GM23338 (cell line): ENCODE measurements around the gene KIAA1671. TPM values are rescaled to one million over a fixed set of nuclear protein-coding genes. Genes with fewer than 3 reads are reported as not detected.
"Not testable (repeated sequence)": the region's sequence is repeated elsewhere in the genome, so short reads cannot be mapped to it uniquely, and the experiment has no call there.

Source experiments
- ATAC-seq: fragments of 200-7000 bp; cut with Tn5 transposase; 3 replicates; pipeline ENCODE4 v1.9.1; 2020
- DNase-seq: peaks from one replicate; pipeline ENCODE4 v3.0.0-alpha.2; 2015; ENCODE audit warnings: low spot score
- H2AFZ ChIP-seq: fragments of 200-600 bp; sonication (generic); 2 replicates; pipeline ENCODE4 v1.8.0; 2016; ENCODE audit warnings: antibody characterized with exemption, mild to moderate bottlenecking, moderate library complexity
- H3F3A ChIP-seq: fragments of 200-600 bp; sonication (generic); replicated peaks from 2 replicates; pipeline ENCODE4 v1.8.0; 2017; ENCODE audit warnings: antibody characterized with exemption, mixed run types, low read depth
- H3K27ac ChIP-seq: fragments of 200-600 bp; sonication (generic); 2 replicates; pipeline ENCODE4 v1.6.1; 2016; ENCODE audit warnings: low read depth
- H3K27me3 ChIP-seq: fragments of 200-600 bp; sonication (generic); 2 replicates; pipeline ENCODE4 v1.8.0; 2016; ENCODE audit warnings: mild to moderate bottlenecking, mixed run types, moderate library complexity; ENCODE audit not compliant: insufficient read depth
- H3K36me3 ChIP-seq: fragments of 200-600 bp; sonication (generic); 2 replicates; pipeline ENCODE4 v1.8.0; 2016; ENCODE audit warnings: mild to moderate bottlenecking; ENCODE audit not compliant: insufficient read depth
- H3K4me1 ChIP-seq: fragments of 200-600 bp; sonication (generic); 2 replicates; pipeline ENCODE4 v1.8.0; 2016; ENCODE audit warnings: mild to moderate bottlenecking, moderate library complexity; ENCODE audit not compliant: insufficient read depth
- H3K4me2 ChIP-seq: fragments of 200-600 bp; sonication (generic); 2 replicates; pipeline ENCODE4 v1.7.1; 2017; ENCODE audit warnings: mixed run types
- H3K4me3 ChIP-seq: fragments of 200-600 bp; sonication (generic); 2 replicates; pipeline ENCODE4 v1.6.1; 2016; ENCODE audit warnings: mixed run types
- H3K79me2 ChIP-seq: fragments of 200-600 bp; sonication (generic); replicated peaks from 2 replicates; pipeline ENCODE4 v1.8.0; 2017; ENCODE audit warnings: mild to moderate bottlenecking; ENCODE audit not compliant: insufficient read depth
- H3K9me2 ChIP-seq: fragments of 200-600 bp; sonication (generic); 2 replicates; pipeline ENCODE4 v1.8.0; 2017; ENCODE audit not compliant: insufficient read depth
- H4K20me1 ChIP-seq: fragments of 200-600 bp; sonication (generic); replicated peaks from 2 replicates; pipeline ENCODE4 v1.8.0; 2017; ENCODE audit warnings: mild to moderate bottlenecking; ENCODE audit not compliant: insufficient read depth
- H3K27ac Mint-ChIP-seq: 2 replicates; pipeline ENCODE4 v1.8.0; 2020; ENCODE audit warnings: inconsistent platforms, mild to moderate bottlenecking, moderate library complexity, mixed read lengths
- H3K27me3 Mint-ChIP-seq: 3 replicates; pipeline ENCODE4 v1.8.0; 2022; ENCODE audit warnings: low read depth, mild to moderate bottlenecking, moderate library complexity, mixed read lengths, inconsistent platforms; ENCODE audit not compliant: insufficient read depth, poor library complexity
- H3K36me3 Mint-ChIP-seq: 3 replicates; pipeline ENCODE4 v1.8.0; 2021; ENCODE audit warnings: low read depth, mild to moderate bottlenecking, inconsistent platforms, moderate library complexity, mixed read lengths
- H3K4me1 Mint-ChIP-seq: 3 replicates; pipeline ENCODE4 v1.8.0; 2020; ENCODE audit warnings: mild to moderate bottlenecking, inconsistent platforms, mixed read lengths
- H3K4me3 Mint-ChIP-seq: 3 replicates; pipeline ENCODE4 v1.8.0; 2021; ENCODE audit warnings: moderate library complexity, mild to moderate bottlenecking, inconsistent platforms, mixed read lengths
- H3K9me3 Mint-ChIP-seq: 3 replicates; pipeline ENCODE4 v1.8.0; 2020; ENCODE audit warnings: moderate library complexity, mild to moderate bottlenecking, inconsistent platforms, mixed read lengths
- CTCF ChIP-seq, 2 experiments: fragments of 200-600 bp in 1 of 2; sonication (generic) in 1 of 2; conservative IDR thresholded peaks; 2 replicates each; pipeline versions ENCODE4 v1.5.1 to v1.6.1; 2016 to 2017; ENCODE audit warnings: antibody characterized with exemption in 2 of 2, low read depth in 2 of 2, mild to moderate bottlenecking in 2 of 2, moderate library complexity in 1 of 2
- EZH2phosphoT487 ChIP-seq: fragments of 200-600 bp; sonication (generic); IDR thresholded peaks from one replicate; pipeline ENCODE4 v1.8.1; 2018; ENCODE audit warnings: antibody characterized with exemption; ENCODE audit not compliant: unreplicated experiment
- JUNB ChIP-seq: IDR thresholded peaks from one replicate; pipeline ENCODE4 v1.6.1; 2016; ENCODE audit warnings: antibody characterized with exemption; ENCODE audit not compliant: unreplicated experiment
- NANOG ChIP-seq: IDR thresholded peaks from 2 replicates; pipeline ENCODE4 v1.6.1; 2016; ENCODE audit warnings: antibody characterized with exemption, borderline replicate concordance
- ZNF114 ChIP-seq: fragments of 250-450 bp; sonication (Bioruptor Pico); IDR thresholded peaks from 2 replicates; pipeline ENCODE4 v1.5.0; 2020; ENCODE audit warnings: mild to moderate bottlenecking, moderate library complexity
- polyA plus RNA-seq: library from polyadenylated mRNA; unstranded; fragments of >200 nt; fragmentation: Nextera tagmentation; extraction: Ambion mirVana; gene quantifications from 2 replicates; pipeline ENCODE4 v1.2.1, GENCODE V29; 2016
- total RNA-seq: library from RNA; depleted of rRNA; stranded (reverse); fragments of >200 nt; shearing (Covaris generic); gene quantifications from 2 replicates; pipeline ENCODE4 v1.2.3, GENCODE V29; 2014
- TF ChIP-seq, protein P1 (sequence below): fragments of 250-450 bp; sonication (Bioruptor Pico); IDR thresholded peaks from 2 replicates; pipeline ENCODE4 v1.5.0; 2020; ENCODE audit warnings: mild to moderate bottlenecking, moderate library complexity

Gene KIAA1671
- total and polyA plus RNA-seq, 2 experiments from 2014 or later: 6.1 to 27.2 TPM

- H3K9me2 ChIP-seq: no peaks in the 10 kb centered on the region
- no peaks in the 10 kb centered on the region for H3K36me3 ChIP-seq
- H3K27ac ChIP-seq: no peak overlapping the region
- Mint-ChIP-seq H3K4me1 (no peaks in the 10 kb centered on the region), H3K27ac (no peak overlapping the region), H3K36me3 (no peaks in the 10 kb centered on the region; the same call in 2 of the 3 replicates), H3K4me3 (no peak overlapping the region), H3K27me3 (peaks cover 6% of the 10 kb centered on the region), H3K9me3 (no peaks in the 10 kb centered on the region)
- no peaks in the 10 kb centered on the region for H3K27me3 ChIP-seq
- H4K20me1 ChIP-seq: no peaks in the 10 kb centered on the region
- no peak overlapping the region for H3K4me2 ChIP-seq
- no peak overlapping the region for H3K4me3 ChIP-seq
- no peak overlapping the region for H2AFZ ChIP-seq
- H3K79me2 ChIP-seq: no peaks in the 10 kb centered on the region
- no peaks in the 10 kb centered on the region for H3K4me1 ChIP-seq
- TF ChIP-seq ZNF114 (CRISPR knock-in tag): no peak
- TF ChIP-seq NANOG: no peak
- H3F3A ChIP-seq: no peaks in the 10 kb centered on the region
- no peak for DNase-seq
- ATAC-seq: no peak
These were observed 250.6 kb downstream of the KIAA1671 start for GRCh38 chr22:25203082-25203481.

GRCh38 chr22:25204547-25204946 lies 252.0 kb downstream of the KIAA1671 start:
- H3K27ac Mint-ChIP-seq, H2AFZ ChIP-seq, H3K4me1 ChIP-seq, H3K27me3 ChIP-seq, H3K36me3 ChIP-seq, H3K27me3 Mint-ChIP-seq, H4K20me1 ChIP-seq, H3K79me2 ChIP-seq, DNase-seq, H3K27ac ChIP-seq, H3K4me3 ChIP-seq, H3K4me2 ChIP-seq, H3K36me3 Mint-ChIP-seq, H3K4me1 Mint-ChIP-seq, ATAC-seq, H3K9me3 Mint-ChIP-seq, H3F3A ChIP-seq, H3K9me2 ChIP-seq, H3K4me3 Mint-ChIP-seq: not testable (repeated sequence)

DNA sequence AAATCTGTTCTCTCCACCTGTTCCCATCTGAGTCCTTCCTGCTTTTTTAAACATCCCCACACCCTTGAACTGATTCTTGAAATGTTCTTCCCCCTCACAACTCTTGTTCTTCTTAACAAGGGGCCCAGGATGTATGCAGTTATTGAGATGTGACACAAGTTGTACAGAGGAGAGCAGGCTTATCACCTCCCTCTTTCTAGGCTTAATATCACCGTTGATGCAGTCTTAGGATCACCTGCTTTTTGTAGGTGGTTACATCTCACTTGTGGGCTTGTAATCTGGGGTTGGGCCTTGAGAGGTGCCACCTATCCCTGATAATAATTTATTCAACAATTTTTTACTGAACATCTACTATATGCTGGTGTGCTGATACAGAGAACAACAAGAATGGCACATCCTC lies 253.3 kb downstream of the KIAA1671 start:
- DNase-seq (no peak), ATAC-seq (no peak)
- no peaks in the 10 kb centered on the region for H4K20me1 ChIP-seq
- H3K4me1 ChIP-seq: no peaks in the 10 kb centered on the region
- H3K27me3 ChIP-seq: no peaks in the 10 kb centered on the region
- Mint-ChIP-seq H3K9me3 (no peaks in the 10 kb centered on the region), H3K27ac (no peak overlapping the region), H3K36me3 (no peaks in the 10 kb centered on the region), H3K4me3 (no peak overlapping the region), H3K4me1 (no peaks in the 10 kb centered on the region), H3K27me3 (peaks cover 2% of the 10 kb centered on the region)
- no peak overlapping the region for H3K4me3 ChIP-seq
- no peaks in the 10 kb centered on the region for H3K9me2 ChIP-seq
- no peak overlapping the region for H3K27ac ChIP-seq
- TF ChIP-seq JUNB: no peak
- no peak for TF ChIP-seq EZH2phosphoT487
- TF ChIP-seq, protein P1, sequence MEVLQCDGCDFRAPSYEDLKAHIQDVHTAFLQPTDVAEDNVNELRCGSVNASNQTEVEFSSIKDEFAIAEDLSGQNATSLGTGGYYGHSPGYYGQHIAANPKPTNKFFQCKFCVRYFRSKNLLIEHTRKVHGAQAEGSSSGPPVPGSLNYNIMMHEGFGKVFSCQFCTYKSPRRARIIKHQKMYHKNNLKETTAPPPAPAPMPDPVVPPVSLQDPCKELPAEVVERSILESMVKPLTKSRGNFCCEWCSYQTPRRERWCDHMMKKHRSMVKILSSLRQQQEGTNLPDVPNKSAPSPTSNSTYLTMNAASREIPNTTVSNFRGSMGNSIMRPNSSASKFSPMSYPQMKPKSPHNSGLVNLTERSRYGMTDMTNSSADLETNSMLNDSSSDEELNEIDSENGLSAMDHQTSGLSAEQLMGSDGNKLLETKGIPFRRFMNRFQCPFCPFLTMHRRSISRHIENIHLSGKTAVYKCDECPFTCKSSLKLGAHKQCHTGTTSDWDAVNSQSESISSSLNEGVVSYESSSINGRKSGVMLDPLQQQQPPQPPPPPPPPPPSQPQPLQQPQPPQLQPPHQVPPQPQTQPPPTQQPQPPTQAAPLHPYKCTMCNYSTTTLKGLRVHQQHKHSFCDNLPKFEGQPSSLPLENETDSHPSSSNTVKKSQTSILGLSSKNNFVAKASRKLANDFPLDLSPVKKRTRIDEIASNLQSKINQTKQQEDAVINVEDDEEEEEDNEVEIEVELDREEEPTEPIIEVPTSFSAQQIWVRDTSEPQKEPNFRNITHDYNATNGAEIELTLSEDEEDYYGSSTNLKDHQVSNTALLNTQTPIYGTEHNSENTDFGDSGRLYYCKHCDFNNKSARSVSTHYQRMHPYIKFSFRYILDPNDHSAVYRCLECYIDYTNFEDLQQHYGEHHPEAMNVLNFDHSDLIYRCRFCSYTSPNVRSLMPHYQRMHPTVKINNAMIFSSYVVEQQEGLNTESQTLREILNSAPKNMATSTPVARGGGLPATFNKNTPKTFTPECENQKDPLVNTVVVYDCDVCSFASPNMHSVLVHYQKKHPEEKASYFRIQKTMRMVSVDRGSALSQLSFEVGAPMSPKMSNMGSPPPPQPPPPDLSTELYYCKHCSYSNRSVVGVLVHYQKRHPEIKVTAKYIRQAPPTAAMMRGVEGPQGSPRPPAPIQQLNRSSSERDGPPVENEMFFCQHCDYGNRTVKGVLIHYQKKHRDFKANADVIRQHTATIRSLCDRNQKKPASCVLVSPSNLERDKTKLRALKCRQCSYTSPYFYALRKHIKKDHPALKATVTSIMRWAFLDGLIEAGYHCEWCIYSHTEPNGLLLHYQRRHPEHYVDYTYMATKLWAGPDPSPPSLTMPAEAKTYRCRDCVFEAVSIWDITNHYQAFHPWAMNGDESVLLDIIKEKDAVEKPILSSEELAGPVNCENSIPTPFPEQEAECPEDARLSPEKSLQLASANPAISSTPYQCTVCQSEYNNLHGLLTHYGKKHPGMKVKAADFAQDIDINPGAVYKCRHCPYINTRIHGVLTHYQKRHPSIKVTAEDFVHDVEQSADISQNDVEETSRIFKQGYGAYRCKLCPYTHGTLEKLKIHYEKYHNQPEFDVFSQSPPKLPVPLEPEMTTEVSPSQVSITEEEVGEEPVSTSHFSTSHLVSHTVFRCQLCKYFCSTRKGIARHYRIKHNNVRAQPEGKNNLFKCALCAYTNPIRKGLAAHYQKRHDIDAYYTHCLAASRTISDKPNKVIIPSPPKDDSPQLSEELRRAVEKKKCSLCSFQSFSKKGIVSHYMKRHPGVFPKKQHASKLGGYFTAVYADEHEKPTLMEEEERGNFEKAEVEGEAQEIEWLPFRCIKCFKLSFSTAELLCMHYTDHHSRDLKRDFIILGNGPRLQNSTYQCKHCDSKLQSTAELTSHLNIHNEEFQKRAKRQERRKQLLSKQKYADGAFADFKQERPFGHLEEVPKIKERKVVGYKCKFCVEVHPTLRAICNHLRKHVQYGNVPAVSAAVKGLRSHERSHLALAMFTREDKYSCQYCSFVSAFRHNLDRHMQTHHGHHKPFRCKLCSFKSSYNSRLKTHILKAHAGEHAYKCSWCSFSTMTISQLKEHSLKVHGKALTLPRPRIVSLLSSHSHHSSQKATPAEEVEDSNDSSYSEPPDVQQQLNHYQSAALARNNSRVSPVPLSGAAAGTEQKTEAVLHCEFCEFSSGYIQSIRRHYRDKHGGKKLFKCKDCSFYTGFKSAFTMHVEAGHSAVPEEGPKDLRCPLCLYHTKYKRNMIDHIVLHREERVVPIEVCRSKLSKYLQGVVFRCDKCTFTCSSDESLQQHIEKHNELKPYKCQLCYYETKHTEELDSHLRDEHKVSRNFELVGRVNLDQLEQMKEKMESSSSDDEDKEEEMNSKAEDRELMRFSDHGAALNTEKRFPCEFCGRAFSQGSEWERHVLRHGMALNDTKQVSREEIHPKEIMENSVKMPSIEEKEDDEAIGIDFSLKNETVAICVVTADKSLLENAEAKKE (CRISPR knock-in tag): no peak
- no peak for TF ChIP-seq CTCF (conservative IDR thresholded peaks at IDR 0.05; ENCODE audit: low read depth in 2 of 2)
- no peak for TF ChIP-seq ZNF114 (CRISPR knock-in tag)
- H2AFZ ChIP-seq: no peak overlapping the region
- H3K79me2 ChIP-seq: no peaks in the 10 kb centered on the region
- H3K36me3 ChIP-seq: no peaks in the 10 kb centered on the region
- no peaks in the 10 kb centered on the region for H3F3A ChIP-seq
- no peak overlapping the region for H3K4me2 ChIP-seq
